Vagina (tissue), 2 donors: ENCODE data around the gene NCAN.

ENCODE experiments used
- POLR2A ChIP-seq, 2 donors: fragments of 450-650 bp; IDR thresholded peaks; one replicate each; pipeline ENCODE4 v1.6.1; 2017; ENCODE audit warnings: antibody characterized with exemption in 2 of 2, mild to moderate bottlenecking in 2 of 2, moderate library complexity in 2 of 2
- TF ChIP-seq, protein P1 (sequence below), 3 experiments: fragments of 450-650 bp in 2 of 3; fragments of 200-600 bp in 1 of 3; sonication (generic) in 1 of 3; IDR thresholded peaks; one replicate each; pipeline ENCODE4 v1.5.1; 2017 to 2019; ENCODE audit warnings: antibody characterized with exemption in 3 of 3, mild to moderate bottlenecking in 2 of 3, moderate library complexity in 2 of 3

DNA sequence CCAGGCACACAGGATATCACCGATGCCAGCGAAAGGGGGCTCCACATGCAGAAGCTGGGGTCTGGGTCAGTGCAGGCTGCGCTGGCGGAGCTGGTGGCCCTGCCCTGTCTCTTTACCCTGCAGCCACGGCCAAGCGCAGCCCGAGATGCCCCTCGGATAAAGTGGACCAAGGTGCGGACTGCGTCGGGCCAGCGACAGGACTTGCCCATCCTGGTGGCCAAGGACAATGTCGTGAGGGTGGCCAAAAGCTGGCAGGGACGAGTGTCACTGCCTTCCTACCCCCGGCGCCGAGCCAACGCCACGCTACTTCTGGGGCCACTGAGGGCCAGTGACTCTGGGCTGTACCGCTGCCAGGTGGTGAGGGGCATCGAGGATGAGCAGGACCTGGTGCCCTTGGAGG, 7.2 kb downstream of the NCAN start:
- TF ChIP-seq POLR2A (IDR thresholded peaks at IDR 0.05) = no peak
- TF ChIP-seq, protein P1, sequence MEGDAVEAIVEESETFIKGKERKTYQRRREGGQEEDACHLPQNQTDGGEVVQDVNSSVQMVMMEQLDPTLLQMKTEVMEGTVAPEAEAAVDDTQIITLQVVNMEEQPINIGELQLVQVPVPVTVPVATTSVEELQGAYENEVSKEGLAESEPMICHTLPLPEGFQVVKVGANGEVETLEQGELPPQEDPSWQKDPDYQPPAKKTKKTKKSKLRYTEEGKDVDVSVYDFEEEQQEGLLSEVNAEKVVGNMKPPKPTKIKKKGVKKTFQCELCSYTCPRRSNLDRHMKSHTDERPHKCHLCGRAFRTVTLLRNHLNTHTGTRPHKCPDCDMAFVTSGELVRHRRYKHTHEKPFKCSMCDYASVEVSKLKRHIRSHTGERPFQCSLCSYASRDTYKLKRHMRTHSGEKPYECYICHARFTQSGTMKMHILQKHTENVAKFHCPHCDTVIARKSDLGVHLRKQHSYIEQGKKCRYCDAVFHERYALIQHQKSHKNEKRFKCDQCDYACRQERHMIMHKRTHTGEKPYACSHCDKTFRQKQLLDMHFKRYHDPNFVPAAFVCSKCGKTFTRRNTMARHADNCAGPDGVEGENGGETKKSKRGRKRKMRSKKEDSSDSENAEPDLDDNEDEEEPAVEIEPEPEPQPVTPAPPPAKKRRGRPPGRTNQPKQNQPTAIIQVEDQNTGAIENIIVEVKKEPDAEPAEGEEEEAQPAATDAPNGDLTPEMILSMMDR (IDR thresholded peaks at IDR 0.05) = no peak
